Kidney (tissue), 14 donors: ENCODE measurements around the gene STUB1. TPM values are rescaled to one million over a fixed set of nuclear protein-coding genes. Genes with fewer than 3 reads are reported as not detected.
A peak's percentile ranks its signal among the peaks of the same experiment; 100 is the strongest.

Source experiments
- DNase-seq, 5 donors: peaks; one replicate each; pipeline ENCODE4 v3.0.0-alpha.2; 2013 to 2020
- FAIRE-seq: peaks from 2 replicates; lab custom pipeline; 2012; peaks lifted over from hg19 to GRCh38; lab: Jason Lieb, UNC
- H3K27ac ChIP-seq, 2 donors: one replicate each; pipeline ENCODE4 v1.7.0; 2013; ENCODE audit warnings: low read depth in 2 of 2, low read length in 2 of 2, inconsistent platforms in 1 of 2
- H3K27me3 ChIP-seq: one replicate; pipeline ENCODE4 v1.7.1; 2013; ENCODE audit warnings: low read length, inconsistent platforms; ENCODE audit not compliant: control insufficient read depth, insufficient read depth
- H3K36me3 ChIP-seq, 3 donors: one replicate each; pipeline versions ENCODE4 v1.7.0 to v1.7.1; 2013; ENCODE audit warnings: low read length in 3 of 3, control low read depth in 1 of 3, inconsistent platforms in 1 of 3; ENCODE audit not compliant: insufficient read depth in 3 of 3, control insufficient read depth in 2 of 3
- H3K4me1 ChIP-seq, 3 donors: one replicate each; pipeline versions ENCODE4 v1.7.0 to v1.7.1; 2013; ENCODE audit warnings: low read length in 3 of 3, inconsistent platforms in 1 of 3, low read depth in 1 of 3; ENCODE audit not compliant: control insufficient read depth in 2 of 3, insufficient read depth in 2 of 3
- H3K4me3 ChIP-seq, 3 donors: one replicate each; pipeline versions ENCODE4 v1.7.0 to v1.8.1; 2013; ENCODE audit warnings: low read length in 3 of 3, control low read depth in 1 of 3, inconsistent platforms in 1 of 3
- H3K9ac ChIP-seq, 3 donors: one replicate each; pipeline versions ENCODE4 v1.7.0 to v1.7.1; 2013; ENCODE audit warnings: low read length in 3 of 3, control low read depth in 1 of 3, inconsistent platforms in 1 of 3
- H3K9me3 ChIP-seq, 3 donors: one replicate each; pipeline versions ENCODE4 v1.7.0 to v1.7.1; 2013; ENCODE audit warnings: low read length in 3 of 3, control low read depth in 1 of 3, inconsistent platforms in 1 of 3; ENCODE audit not compliant: control insufficient read depth in 2 of 3, insufficient read depth in 1 of 3
- intact Hi-C: fragments of 100-400 bp; cut with DNase I; formaldehyde crosslinking; loops from one replicate; pipeline ENCODE4 v1.11.1; 2022
- polyA plus RNA-seq: library from polyadenylated mRNA; stranded (reverse); fragments of 350-450 nt; fragmentation: Illumina TruSeq; extraction: RNeasy Lipid Tissue Mini Kit (QIAGEN cat#74804); gene quantifications from one replicate; pipeline ENCODE4 v1.2.3, GENCODE V29; 2014; ENCODE audit warnings: low read depth, low replicate concordance; ENCODE audit not compliant: insufficient read depth
- total RNA-seq: library from RNA; stranded (reverse); fragmentation: NEBNext Ultra II Directional; extraction: Animal tissue kit (Norgen Biotek cat#: 25700); gene quantifications from one replicate; pipeline ENCODE4 v1.2.1, GENCODE V29; 2021
- TF ChIP-seq, protein P1 (sequence below): IDR thresholded peaks from 3 replicates; pipeline ENCODE4 v1.5.1; 2012; ENCODE audit warnings: mild to moderate bottlenecking, moderate library complexity, borderline replicate concordance; ENCODE audit not compliant: insufficient read depth; ENCODE audit errors: extremely low read depth
- donor health status: control.
- donor health status: control.
- donor health status: control.
- donor health status: control.
- donor health status: control.
- donor health status: DM: yes; HTN: yes; CAD: no.
- donor health status: Normal renal cell carcinoma (clear cell type).

The STUB1 gene
- total and polyA plus RNA-seq, 2 donors from 2014 or later = 92.9 to 218 TPM

DNA sequence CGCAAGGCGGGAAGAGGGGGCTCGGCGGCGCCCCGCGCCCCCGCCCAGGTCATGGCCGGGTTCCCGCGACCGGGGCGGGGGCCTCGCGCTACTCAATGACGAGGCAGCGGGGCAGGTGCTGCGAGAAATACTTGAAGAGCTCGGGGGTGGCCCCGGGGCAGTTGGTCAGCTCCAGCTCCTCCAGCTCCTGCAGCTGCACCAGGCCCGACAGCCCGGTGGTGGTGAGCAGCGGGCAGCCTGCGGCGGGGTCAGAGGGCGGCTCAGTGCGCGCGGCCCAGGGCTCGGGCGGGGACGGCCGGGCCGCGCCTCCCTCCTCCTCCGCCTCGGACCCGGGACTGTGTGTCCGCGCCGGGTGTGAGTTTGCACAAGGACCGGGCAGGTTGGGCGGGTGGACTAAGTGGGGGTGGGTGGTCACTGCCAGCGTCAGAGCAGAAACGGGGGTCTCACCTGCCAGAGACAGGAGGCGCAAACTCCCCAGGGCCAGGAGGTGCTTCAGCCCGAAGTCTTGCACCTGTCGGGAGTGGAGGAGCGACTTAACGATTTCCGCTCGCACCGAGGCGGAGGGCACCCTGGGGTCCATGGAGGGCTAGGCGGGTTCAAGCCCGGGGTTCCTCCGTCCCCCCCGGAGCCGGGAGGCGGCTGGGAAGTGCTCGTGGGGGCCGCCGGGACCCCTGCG lies 14.1 kb downstream of the STUB1 start:
- Histone ChIP-seq H3K27ac (no peak overlapping the region), H3K9me3 (no peaks in the 10 kb centered on the region), H3K27me3 (peaks cover 4% of the 10 kb centered on the region), H3K4me1 (peaks cover 0 to 10% (median 0%) of the 10 kb centered on the region in 3 donors), H3K9ac (no peak overlapping the region), H3K4me3 (no peak overlapping the region), H3K36me3 (no peaks in the 10 kb centered on the region)
- intact Hi-C loops = no loop called here
- DNase-seq (no peak), FAIRE-seq (no peak)
- TF ChIP-seq, protein P1, sequence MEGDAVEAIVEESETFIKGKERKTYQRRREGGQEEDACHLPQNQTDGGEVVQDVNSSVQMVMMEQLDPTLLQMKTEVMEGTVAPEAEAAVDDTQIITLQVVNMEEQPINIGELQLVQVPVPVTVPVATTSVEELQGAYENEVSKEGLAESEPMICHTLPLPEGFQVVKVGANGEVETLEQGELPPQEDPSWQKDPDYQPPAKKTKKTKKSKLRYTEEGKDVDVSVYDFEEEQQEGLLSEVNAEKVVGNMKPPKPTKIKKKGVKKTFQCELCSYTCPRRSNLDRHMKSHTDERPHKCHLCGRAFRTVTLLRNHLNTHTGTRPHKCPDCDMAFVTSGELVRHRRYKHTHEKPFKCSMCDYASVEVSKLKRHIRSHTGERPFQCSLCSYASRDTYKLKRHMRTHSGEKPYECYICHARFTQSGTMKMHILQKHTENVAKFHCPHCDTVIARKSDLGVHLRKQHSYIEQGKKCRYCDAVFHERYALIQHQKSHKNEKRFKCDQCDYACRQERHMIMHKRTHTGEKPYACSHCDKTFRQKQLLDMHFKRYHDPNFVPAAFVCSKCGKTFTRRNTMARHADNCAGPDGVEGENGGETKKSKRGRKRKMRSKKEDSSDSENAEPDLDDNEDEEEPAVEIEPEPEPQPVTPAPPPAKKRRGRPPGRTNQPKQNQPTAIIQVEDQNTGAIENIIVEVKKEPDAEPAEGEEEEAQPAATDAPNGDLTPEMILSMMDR = no peak

DNA sequence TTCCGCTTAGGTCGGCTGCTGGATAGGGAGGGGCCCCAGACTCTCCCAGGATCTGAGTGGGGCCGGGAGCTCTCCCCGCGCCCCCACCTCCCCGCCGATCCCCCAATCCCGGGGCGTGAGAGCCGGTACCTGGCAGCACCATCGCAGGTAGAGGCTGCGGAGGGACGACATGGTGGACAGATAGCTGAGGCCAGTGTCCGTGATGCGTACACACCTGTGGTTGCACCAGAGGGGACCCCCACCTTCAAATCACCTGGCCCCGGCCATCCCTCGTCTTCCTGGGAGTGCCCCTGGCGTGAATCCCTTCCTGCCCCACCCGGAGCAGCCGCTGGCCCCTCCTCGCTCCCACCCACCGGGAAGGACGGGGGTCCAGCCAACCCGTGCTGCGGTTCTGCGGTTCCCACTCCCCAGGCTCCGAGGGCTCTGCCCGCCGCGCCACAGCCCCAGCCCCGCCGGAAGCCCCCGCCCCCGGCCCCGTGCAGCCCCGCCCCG lies 14.7 kb downstream of the STUB1 start:
- H3K27ac ChIP-seq = no peak overlapping the region

DNA sequence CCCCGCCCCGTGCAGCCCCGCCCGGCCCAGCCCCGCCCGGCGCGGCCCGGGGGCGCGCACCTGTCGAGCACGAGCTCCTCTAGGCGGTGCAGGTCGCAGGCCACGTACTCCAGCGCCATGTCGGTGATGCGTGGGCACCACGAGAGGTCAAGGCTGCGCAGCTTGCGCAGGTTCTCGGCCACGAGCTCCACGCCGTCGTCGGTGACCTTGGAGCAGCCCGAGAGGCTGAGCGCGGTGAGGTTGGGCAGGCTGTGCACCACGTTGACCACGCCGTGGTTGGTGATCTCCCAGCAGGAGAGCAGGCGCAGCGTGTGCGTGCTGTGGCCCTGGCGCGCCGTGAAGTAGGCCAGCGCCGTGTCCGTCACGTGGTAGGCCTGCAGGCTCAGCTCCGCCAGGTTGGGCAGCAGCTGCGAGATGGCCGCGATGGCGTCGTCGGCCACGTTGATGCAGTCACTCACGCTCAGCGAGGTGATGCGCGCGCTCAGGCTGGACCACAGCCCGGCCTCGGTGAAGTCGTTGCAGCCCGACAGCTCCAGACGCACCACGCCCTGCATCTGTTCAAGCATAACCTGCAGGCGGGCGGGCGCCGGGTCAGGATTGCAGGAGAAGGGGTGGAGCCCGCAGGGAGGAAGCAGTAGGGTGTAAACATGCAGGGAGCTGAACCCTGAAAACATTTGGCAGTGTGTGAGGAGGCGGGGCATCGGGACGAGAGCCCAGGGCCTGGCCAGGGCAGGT lies 15.3 kb downstream of the STUB1 start:
- Histone ChIP-seq H3K9ac (no peak overlapping the region), H3K4me1 (peaks cover 0 to 5% (median 0%) of the 10 kb centered on the region in 3 donors), H3K9me3 (no peaks in the 10 kb centered on the region), H3K27ac (peak overlapping the region; percentile 72 to 74), H3K27me3 (peaks cover 4% of the 10 kb centered on the region), H3K36me3 (no peaks in the 10 kb centered on the region), H3K4me3 (peak overlapping the region in 1 of 3 donors; percentile 35)
- FAIRE-seq (no peak), DNase-seq (peak; percentile 70 to 97 (median 81))
- TF ChIP-seq, protein P1 = no peak
- intact Hi-C loops = no loop called here

More for the DNA sequence above, 14.7 kb downstream of the STUB1 start:
- Histone ChIP-seq H3K27me3 (peaks cover 4% of the 10 kb centered on the region), H3K9ac (no peak overlapping the region), H3K4me3 (no peak overlapping the region), H3K4me1 (peaks cover 0 to 5% (median 0%) of the 10 kb centered on the region in 3 donors), H3K9me3 (no peaks in the 10 kb centered on the region), H3K36me3 (no peaks in the 10 kb centered on the region)
- TF ChIP-seq, protein P1 = no peak
- no peak for FAIRE-seq
- DNase-seq = peak in 1 of 5 donors; percentile 86
- intact Hi-C loops = no loop called here
